Caco-2 (cell line): ENCODE data around the gene CCDC91. TPM values are rescaled to one million over a fixed set of nuclear protein-coding genes. Genes with fewer than 3 reads are reported as not detected.

ENCODE experiments used
- BruUV-seq: library from RNA; stranded (reverse); fragments of 400-500 nt; replicated peaks from 2 replicates; lab custom pipeline; 2021; lab: Mats Ljungman, UMichigan
- CTCF ChIA-PET: fragments of 300-600 bp; sonication (Branson Sonifier 250); formaldehyde crosslinking; loops from one replicate; lab custom pipeline; 2022; ENCODE audit warnings: antibody characterized with exemption; lab: Charles Lee
- POLR2A ChIA-PET: fragments of 300-600 bp; sonication (Branson Sonifier 250); formaldehyde crosslinking; loops from one replicate; lab custom pipeline; 2022; ENCODE audit warnings: antibody characterized with exemption; lab: Charles Lee
- DNase-seq, 2 experiments: peaks; one replicate each; pipeline versions ENCODE4 v3.0.0 to v3.0.0-alpha.2; 2020 to 2022
- H3K27me3 ChIP-seq: replicated peaks from 2 replicates; pipeline ENCODE4 v1.6.0; 2011; ENCODE audit warnings: low read length; ENCODE audit not compliant: control insufficient read depth, insufficient read depth
- H3K36me3 ChIP-seq: 2 replicates; pipeline ENCODE4 v1.5.1; 2011; ENCODE audit warnings: low read length; ENCODE audit not compliant: control insufficient read depth, insufficient read depth
- H3K4me1 ChIP-seq: fragments of 250-450 bp; sonication (Bioruptor Pico); 2 replicates; pipeline ENCODE4 v1.5.1; 2020; ENCODE audit warnings: mild to moderate bottlenecking
- H3K4me3 ChIP-seq: 2 replicates; pipeline ENCODE4 v1.5.1; 2011; ENCODE audit warnings: low read depth, mild to moderate bottlenecking, control low read depth, low read length
- H3K9me3 ChIP-seq: fragments of 250-450 bp; sonication (Bioruptor Pico); 2 replicates; pipeline ENCODE4 v1.5.1; 2020; ENCODE audit warnings: mild to moderate bottlenecking, moderate library complexity
- H3K27ac Mint-ChIP-seq: one replicate; pipeline ENCODE4 v1.8.0; 2022; ENCODE audit warnings: mixed read lengths; ENCODE audit not compliant: unreplicated experiment
- H3K27me3 Mint-ChIP-seq: one replicate; pipeline ENCODE4 v1.8.0; 2022; ENCODE audit warnings: mixed read lengths; ENCODE audit not compliant: insufficient read depth, unreplicated experiment
- H3K36me3 Mint-ChIP-seq: one replicate; pipeline ENCODE4 v1.8.0; 2022; ENCODE audit warnings: mild to moderate bottlenecking, mixed read lengths; ENCODE audit not compliant: insufficient read depth, unreplicated experiment
- H3K4me1 Mint-ChIP-seq: one replicate; pipeline ENCODE4 v1.8.0; 2022; ENCODE audit warnings: low read depth, mixed read lengths; ENCODE audit not compliant: unreplicated experiment
- H3K4me3 Mint-ChIP-seq: one replicate; pipeline ENCODE4 v1.8.0; 2022; ENCODE audit warnings: mild to moderate bottlenecking, moderate library complexity, mixed read lengths; ENCODE audit not compliant: unreplicated experiment
- H3K9me3 Mint-ChIP-seq: one replicate; pipeline ENCODE4 v1.8.0; 2022; ENCODE audit warnings: mixed read lengths; ENCODE audit not compliant: unreplicated experiment
- intact Hi-C: fragments of 100-400 bp; cut with micrococcal nuclease; formaldehyde crosslinking; loops from one replicate; pipeline ENCODE4 v1.10.0; 2022; ENCODE audit not compliant: unreplicated experiment
- total RNA-seq: library from RNA; stranded (reverse); gene quantifications from 2 replicates; pipeline ENCODE4 v1.2.3, GENCODE V29; 2022
- TF ChIP-seq, protein P1 (sequence below), 2 experiments: fragments of 200-600 bp in 1 of 2; IDR thresholded peaks; 1 replicate in 1 of 2; 2 replicates in 1 of 2; pipeline versions ENCODE4 v1.5.1 to v1.8.0; 2011 to 2022; ENCODE audit warnings: antibody characterized with exemption in 1 of 2, control low read depth in 1 of 2, inconsistent platforms in 1 of 2, low read depth in 1 of 2, low read length in 1 of 2, mild to moderate bottlenecking in 1 of 2, moderate library complexity in 1 of 2; ENCODE audit not compliant: insufficient read depth in 1 of 2, severe bottlenecking in 1 of 2, unreplicated experiment in 1 of 2

CCDC91 gene
- total RNA-seq, 1 experiment from 2014 or later: 21.6 TPM

- H3K27ac Mint-ChIP-seq: no peak overlapping the region
- Histone ChIP-seq H3K27me3 (no peaks in the 10 kb centered on the region), H3K4me1 (no peaks in the 10 kb centered on the region), H3K36me3 (no peaks in the 10 kb centered on the region), H3K4me3 (no peak overlapping the region), H3K9me3 (no peaks in the 10 kb centered on the region)
- H3K27me3 Mint-ChIP-seq: no peaks in the 10 kb centered on the region
- intact Hi-C loops: no loop called here
- no peaks in the 10 kb centered on the region for H3K4me1 Mint-ChIP-seq
- CTCF ChIA-PET: no interaction called here
- no peak for DNase-seq
- no peaks in the 10 kb centered on the region for H3K36me3 Mint-ChIP-seq
- POLR2A ChIA-PET: no interaction called here
- no TSS peak for BruUV-seq
- H3K4me3 Mint-ChIP-seq: no peak overlapping the region
- TF ChIP-seq, protein P1, sequence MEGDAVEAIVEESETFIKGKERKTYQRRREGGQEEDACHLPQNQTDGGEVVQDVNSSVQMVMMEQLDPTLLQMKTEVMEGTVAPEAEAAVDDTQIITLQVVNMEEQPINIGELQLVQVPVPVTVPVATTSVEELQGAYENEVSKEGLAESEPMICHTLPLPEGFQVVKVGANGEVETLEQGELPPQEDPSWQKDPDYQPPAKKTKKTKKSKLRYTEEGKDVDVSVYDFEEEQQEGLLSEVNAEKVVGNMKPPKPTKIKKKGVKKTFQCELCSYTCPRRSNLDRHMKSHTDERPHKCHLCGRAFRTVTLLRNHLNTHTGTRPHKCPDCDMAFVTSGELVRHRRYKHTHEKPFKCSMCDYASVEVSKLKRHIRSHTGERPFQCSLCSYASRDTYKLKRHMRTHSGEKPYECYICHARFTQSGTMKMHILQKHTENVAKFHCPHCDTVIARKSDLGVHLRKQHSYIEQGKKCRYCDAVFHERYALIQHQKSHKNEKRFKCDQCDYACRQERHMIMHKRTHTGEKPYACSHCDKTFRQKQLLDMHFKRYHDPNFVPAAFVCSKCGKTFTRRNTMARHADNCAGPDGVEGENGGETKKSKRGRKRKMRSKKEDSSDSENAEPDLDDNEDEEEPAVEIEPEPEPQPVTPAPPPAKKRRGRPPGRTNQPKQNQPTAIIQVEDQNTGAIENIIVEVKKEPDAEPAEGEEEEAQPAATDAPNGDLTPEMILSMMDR (IDR thresholded peaks at IDR 0.05; ENCODE audit: insufficient read depth in 1 of 2, low read depth in 1 of 2, low read length in 1 of 2, severe bottlenecking in 1 of 2, unreplicated experiment in 1 of 2): no peak
- no peaks in the 10 kb centered on the region for H3K9me3 Mint-ChIP-seq
Measured at GRCh38 chr12:28558250-28558649, 368.0 kb downstream of the CCDC91 start.

DNA sequence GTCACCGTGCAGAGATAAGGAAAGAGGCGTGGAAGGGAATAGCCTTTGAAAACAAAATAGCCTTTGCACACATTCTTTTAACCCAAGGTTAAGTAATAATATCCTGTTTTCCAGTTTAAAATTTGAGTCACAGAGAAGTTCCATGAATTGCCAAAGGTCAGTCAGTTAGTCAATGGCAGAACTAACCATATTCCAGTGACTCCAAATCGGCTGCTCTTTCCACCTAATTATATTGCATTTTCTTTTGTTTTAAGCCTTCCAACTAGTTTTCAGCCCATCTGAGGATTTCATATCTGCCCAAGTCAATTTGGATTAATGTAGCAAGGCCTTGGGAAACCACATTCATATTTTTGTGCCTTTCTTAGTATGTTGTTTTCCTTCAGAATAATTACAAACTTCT lies 373.0 kb downstream of the CCDC91 start:
- no peaks in the 10 kb centered on the region for H3K27me3 Mint-ChIP-seq
- H3K27ac Mint-ChIP-seq: no peak overlapping the region
- Histone ChIP-seq H3K27me3 (no peaks in the 10 kb centered on the region), H3K4me3 (no peak overlapping the region), H3K36me3 (no peaks in the 10 kb centered on the region), H3K9me3 (no peaks in the 10 kb centered on the region), H3K4me1 (no peaks in the 10 kb centered on the region)
- no peaks in the 10 kb centered on the region for H3K36me3 Mint-ChIP-seq
- intact Hi-C loops: no loop called here
- TF ChIP-seq, protein P1 (IDR thresholded peaks at IDR 0.05; ENCODE audit: insufficient read depth in 1 of 2, low read depth in 1 of 2, low read length in 1 of 2, severe bottlenecking in 1 of 2, unreplicated experiment in 1 of 2): no peak
- ChIA-PET CTCF (no interaction called here), POLR2A (no interaction called here)
- no peak overlapping the region for H3K4me3 Mint-ChIP-seq
- no peaks in the 10 kb centered on the region for H3K9me3 Mint-ChIP-seq
- BruUV-seq: no TSS peak
- no peak for DNase-seq
- H3K4me1 Mint-ChIP-seq: no peaks in the 10 kb centered on the region

- no peak for DNase-seq
- H3K27me3 ChIP-seq: no peaks in the 10 kb centered on the region
- H3K4me3 Mint-ChIP-seq: no peak overlapping the region
- CTCF ChIA-PET: no interaction called here
- no peaks in the 10 kb centered on the region for H3K36me3 ChIP-seq
- no TSS peak for BruUV-seq
- H3K36me3 Mint-ChIP-seq: no peaks in the 10 kb centered on the region
- TF ChIP-seq, protein P1 (IDR thresholded peaks at IDR 0.05; ENCODE audit: insufficient read depth in 1 of 2, low read depth in 1 of 2, low read length in 1 of 2, severe bottlenecking in 1 of 2, unreplicated experiment in 1 of 2): no peak
- H3K9me3 ChIP-seq: no peaks in the 10 kb centered on the region
- no peaks in the 10 kb centered on the region for H3K4me1 Mint-ChIP-seq
- no peak overlapping the region for H3K4me3 ChIP-seq
- no peaks in the 10 kb centered on the region for H3K27me3 Mint-ChIP-seq
- intact Hi-C loops: no loop called here
- H3K27ac Mint-ChIP-seq: no peak overlapping the region
- POLR2A ChIA-PET: no interaction called here
- no peaks in the 10 kb centered on the region for H3K9me3 Mint-ChIP-seq
- no peaks in the 10 kb centered on the region for H3K4me1 ChIP-seq
Measured at GRCh38 chr12:28563936-28564335, 373.7 kb downstream of the CCDC91 start.
